H9 (cell line): Measurements from ENCODE around the gene LRRC3C. TPM values are rescaled to one million over a fixed set of nuclear protein-coding genes. Genes with fewer than 3 reads are reported as not detected.

ENCODE experiments used
- DNase-seq: peaks from one replicate; pipeline ENCODE4 v3.0.0-alpha.2; 2017
- H2AFZ ChIP-seq: one replicate; pipeline ENCODE4 v1.6.1; 2013; ENCODE audit warnings: mild to moderate bottlenecking, low read length, control low read depth, moderate library complexity
- H2AK5ac ChIP-seq: 2 replicates; pipeline ENCODE4 v1.6.1; 2013; ENCODE audit warnings: low read length, control low read depth, mixed read lengths; ENCODE audit not compliant: insufficient read length
- H2BK120ac ChIP-seq: one replicate; pipeline ENCODE4 v1.6.1; 2013; ENCODE audit warnings: low read depth, mild to moderate bottlenecking, low read length, control low read depth, inconsistent platforms; ENCODE audit not compliant: poor library complexity, severe bottlenecking
- H2BK12ac ChIP-seq: 2 replicates; pipeline ENCODE4 v1.6.1; 2013; ENCODE audit warnings: low read length, control low read depth, mixed read lengths, low read depth; ENCODE audit not compliant: insufficient read length
- H2BK15ac ChIP-seq: 2 replicates; pipeline ENCODE4 v1.6.1; 2013; ENCODE audit warnings: low read depth, low read length, control low read depth
- H2BK20ac ChIP-seq: one replicate; pipeline ENCODE4 v1.6.1; 2013; ENCODE audit warnings: low read depth, mild to moderate bottlenecking, low read length, control low read depth, inconsistent platforms; ENCODE audit not compliant: poor library complexity, severe bottlenecking
- H2BK5ac ChIP-seq: 2 replicates; pipeline ENCODE4 v1.6.1; 2013; ENCODE audit warnings: low read length, control low read depth, mixed read lengths; ENCODE audit not compliant: insufficient read length
- H3K14ac ChIP-seq: 2 replicates; pipeline ENCODE4 v1.6.1; 2013; ENCODE audit warnings: low read length, control low read depth; ENCODE audit not compliant: insufficient read depth
- H3K18ac ChIP-seq: 2 replicates; pipeline ENCODE4 v1.6.1; 2013; ENCODE audit warnings: low read depth, mild to moderate bottlenecking, mixed read lengths, low read length, control low read depth; ENCODE audit not compliant: insufficient read length
- H3K23ac ChIP-seq: 2 replicates; pipeline ENCODE4 v1.6.1; 2013; ENCODE audit warnings: low read length, control low read depth, mixed read lengths, low read depth; ENCODE audit not compliant: insufficient read length
- H3K23me2 ChIP-seq: 2 replicates; pipeline ENCODE4 v1.6.1; 2013; ENCODE audit warnings: low read depth, mild to moderate bottlenecking, mixed read lengths, low read length, control low read depth; ENCODE audit not compliant: insufficient read length, poor library complexity, severe bottlenecking
- H3K27ac ChIP-seq: 2 replicates; pipeline ENCODE4 v1.5.1; 2013; ENCODE audit warnings: low read length, control low read depth, mixed read lengths, low read depth; ENCODE audit not compliant: insufficient read length
- H3K27me3 ChIP-seq: 2 replicates; pipeline ENCODE4 v1.6.1; 2013; ENCODE audit warnings: low read length, control low read depth, inconsistent platforms; ENCODE audit not compliant: insufficient read depth
- H3K4ac ChIP-seq: 2 replicates; pipeline ENCODE4 v1.6.1; 2013; ENCODE audit warnings: low read depth, mild to moderate bottlenecking, control low read depth, inconsistent platforms, low read length, moderate library complexity
- H3K4me1 ChIP-seq: 2 replicates; pipeline ENCODE4 v1.6.1; 2013; ENCODE audit warnings: low read length, control low read depth, inconsistent platforms; ENCODE audit not compliant: insufficient read depth
- H3K4me2 ChIP-seq: 2 replicates; pipeline ENCODE4 v1.6.1; 2013; ENCODE audit warnings: low read length, control low read depth, mixed read lengths; ENCODE audit not compliant: insufficient read length, insufficient read depth
- H3K56ac ChIP-seq: 2 replicates; pipeline ENCODE4 v1.6.1; 2013; ENCODE audit warnings: low read depth, mild to moderate bottlenecking, mixed read lengths, low read length, control low read depth; ENCODE audit not compliant: insufficient read length
- H3K79me1 ChIP-seq: 2 replicates; pipeline ENCODE4 v1.6.1; 2013; ENCODE audit warnings: low read depth, mild to moderate bottlenecking, moderate library complexity, low read length, control low read depth, inconsistent platforms; ENCODE audit not compliant: insufficient read depth, poor library complexity, severe bottlenecking
- H3K79me2 ChIP-seq: 2 replicates; pipeline ENCODE4 v1.6.1; 2013; ENCODE audit warnings: low read length, control low read depth, inconsistent platforms; ENCODE audit not compliant: insufficient read depth
- H3K9ac ChIP-seq: 2 replicates; pipeline ENCODE4 v1.6.1; 2013; ENCODE audit warnings: low read length, control low read depth, mixed read lengths; ENCODE audit not compliant: insufficient read length; ENCODE audit errors: extremely low read depth
- H3K9me3 ChIP-seq: one replicate; pipeline ENCODE4 v1.6.1; 2013; ENCODE audit warnings: low read depth, low read length, inconsistent platforms; ENCODE audit not compliant: control insufficient read depth
- H3T11ph ChIP-seq: one replicate; pipeline ENCODE4 v1.6.1; 2013; ENCODE audit warnings: mild to moderate bottlenecking, low read length, control low read depth, inconsistent platforms
- H4K20me1 ChIP-seq: one replicate; pipeline ENCODE4 v1.6.1; 2013; ENCODE audit not compliant: control insufficient read depth, insufficient read length, insufficient read depth
- H4K5ac ChIP-seq: 2 replicates; pipeline ENCODE4 v1.6.1; 2013; ENCODE audit warnings: low read depth, mild to moderate bottlenecking, mixed read lengths, low read length, control low read depth; ENCODE audit not compliant: insufficient read length
- H4K8ac ChIP-seq: replicated peaks from 2 replicates; pipeline ENCODE4 v1.6.1; 2013; ENCODE audit warnings: low read length, control low read depth, mixed read lengths, low read depth; ENCODE audit not compliant: insufficient read length
- H4K91ac ChIP-seq: 2 replicates; pipeline ENCODE4 v1.6.1; 2013; ENCODE audit warnings: low read depth, mild to moderate bottlenecking, moderate library complexity, mixed read lengths, low read length, control low read depth; ENCODE audit not compliant: insufficient read length
- H3K27ac Mint-ChIP-seq, 3 experiments: 2 replicates in 2 of 3; 3 replicates in 1 of 3; pipeline ENCODE4 v1.8.0; 2020 to 2021; ENCODE audit warnings: mixed read lengths in 3 of 3, mild to moderate bottlenecking in 1 of 3, moderate library complexity in 1 of 3
- H3K27me3 Mint-ChIP-seq: 2 replicates; pipeline ENCODE4 v1.8.0; 2021; ENCODE audit warnings: low read depth, mild to moderate bottlenecking, moderate library complexity, mixed read lengths
- H3K36me3 Mint-ChIP-seq, 3 experiments: 2 replicates in 2 of 3; 3 replicates in 1 of 3; pipeline ENCODE4 v1.8.0; 2020 to 2021; ENCODE audit warnings: low read depth in 3 of 3, mixed read lengths in 3 of 3; ENCODE audit not compliant: insufficient read depth in 1 of 3
- H3K4me1 Mint-ChIP-seq, 2 experiments: 2 replicates each; pipeline ENCODE4 v1.8.0; 2020; ENCODE audit warnings: mixed read lengths in 2 of 2
- H3K4me3 Mint-ChIP-seq, 2 experiments: 2 replicates in 1 of 2; 3 replicates in 1 of 2; pipeline ENCODE4 v1.8.0; 2020 to 2021; ENCODE audit warnings: mild to moderate bottlenecking in 2 of 2, mixed read lengths in 2 of 2, moderate library complexity in 1 of 2
- H3K9me3 Mint-ChIP-seq, 2 experiments: 2 replicates in 1 of 2; 3 replicates in 1 of 2; pipeline ENCODE4 v1.8.0; 2020; ENCODE audit warnings: mild to moderate bottlenecking in 2 of 2, mixed read lengths in 2 of 2, moderate library complexity in 1 of 2
- CTCF ChIP-seq: fragments of 200-600 bp; sonication (generic); conservative IDR thresholded peaks from 3 replicates; pipeline ENCODE4 v1.8.0; 2021; ENCODE audit warnings: antibody characterized with exemption, mild to moderate bottlenecking
- WGBS: extraction: QIAGEN DNeasy Blood & Tissue Kit; methylation state at CpG from one replicate; pipeline ENCODE4 v1.1.7; 2013; ENCODE audit warnings: missing lambda C conversion rate, low lambda C conversion rate, mixed read lengths; ENCODE audit not compliant: insufficient read length; ENCODE audit errors: extremely low coverage; 5-methylcytosine and 5-hydroxymethylcytosine counted together
- total RNA-seq: library from RNA; stranded (reverse); gene quantifications from 2 replicates; pipeline ENCODE4 v1.2.1, GENCODE V29; 2021

LRRC3C gene
- total RNA-seq, 1 experiment from 2014 or later: not detected

- Histone ChIP-seq H3K23ac (no peak overlapping the region), H2BK12ac (no peak overlapping the region), H3K4ac (no peak overlapping the region), H4K20me1 (no peaks in the 10 kb centered on the region), H3K79me1 (no peaks in the 10 kb centered on the region), H3T11ph (no peak overlapping the region), H2BK5ac (no peak overlapping the region), H3K79me2 (no peaks in the 10 kb centered on the region), H2AK5ac (no peak overlapping the region), H3K27me3 (no peaks in the 10 kb centered on the region), H3K56ac (no peak overlapping the region), H2BK120ac (no peak overlapping the region), H3K4me1 (no peaks in the 10 kb centered on the region), H2BK20ac (no peak overlapping the region), H3K4me2 (no peak overlapping the region), H4K5ac (no peak overlapping the region), H2BK15ac (no peak overlapping the region), H3K14ac (no peak overlapping the region), H4K8ac (no peak overlapping the region), H3K23me2 (no peaks in the 10 kb centered on the region), H3K9me3 (no peaks in the 10 kb centered on the region), H3K18ac (no peak overlapping the region), H4K91ac (no peak overlapping the region), H3K27ac (no peak overlapping the region), H2AFZ (no peak overlapping the region), H3K9ac (no peak overlapping the region)
- Mint-ChIP-seq H3K4me1 (no peaks in the 10 kb centered on the region), H3K4me3 (no peak overlapping the region), H3K27ac (peak overlapping the region in 1 of 3 experiments; percentile 83; a peak in 1 of 7 replicates), H3K27me3 (no peaks in the 10 kb centered on the region), H3K9me3 (no peaks in the 10 kb centered on the region), H3K36me3 (peaks cover 6 to 12% (median 9%) of the 10 kb centered on the region in 3 experiments; a peak in 6 of 7 replicates)
- DNase-seq: no peak
- no CpG with 5 or more reads among the region's 6 CpGs for WGBS
- TF ChIP-seq CTCF: no peak
These were observed 18.7 kb upstream of the LRRC3C start for GRCh38 chr17:39908789-39909352.
